GM23338 (cell line): ENCODE data around the gene NLRP14. TPM values are rescaled to one million over a fixed set of nuclear protein-coding genes. Genes with fewer than 3 reads are reported as not detected.

Source experiments
- ATAC-seq: fragments of 200-7000 bp; cut with Tn5 transposase; 3 replicates; pipeline ENCODE4 v1.9.1; 2020
- DNase-seq: peaks from one replicate; pipeline ENCODE4 v3.0.0-alpha.2; 2015; ENCODE audit warnings: low spot score
- H2AFZ ChIP-seq: fragments of 200-600 bp; sonication (generic); 2 replicates; pipeline ENCODE4 v1.8.0; 2016; ENCODE audit warnings: antibody characterized with exemption, mild to moderate bottlenecking, moderate library complexity
- H3F3A ChIP-seq: fragments of 200-600 bp; sonication (generic); replicated peaks from 2 replicates; pipeline ENCODE4 v1.8.0; 2017; ENCODE audit warnings: antibody characterized with exemption, mixed run types, low read depth
- H3K27ac ChIP-seq: fragments of 200-600 bp; sonication (generic); 2 replicates; pipeline ENCODE4 v1.6.1; 2016; ENCODE audit warnings: low read depth
- H3K27me3 ChIP-seq: fragments of 200-600 bp; sonication (generic); 2 replicates; pipeline ENCODE4 v1.8.0; 2016; ENCODE audit warnings: mild to moderate bottlenecking, mixed run types, moderate library complexity; ENCODE audit not compliant: insufficient read depth
- H3K36me3 ChIP-seq: fragments of 200-600 bp; sonication (generic); 2 replicates; pipeline ENCODE4 v1.8.0; 2016; ENCODE audit warnings: mild to moderate bottlenecking; ENCODE audit not compliant: insufficient read depth
- H3K4me1 ChIP-seq: fragments of 200-600 bp; sonication (generic); 2 replicates; pipeline ENCODE4 v1.8.0; 2016; ENCODE audit warnings: mild to moderate bottlenecking, moderate library complexity; ENCODE audit not compliant: insufficient read depth
- H3K4me2 ChIP-seq: fragments of 200-600 bp; sonication (generic); 2 replicates; pipeline ENCODE4 v1.7.1; 2017; ENCODE audit warnings: mixed run types
- H3K4me3 ChIP-seq: fragments of 200-600 bp; sonication (generic); 2 replicates; pipeline ENCODE4 v1.6.1; 2016; ENCODE audit warnings: mixed run types
- H3K79me2 ChIP-seq: fragments of 200-600 bp; sonication (generic); replicated peaks from 2 replicates; pipeline ENCODE4 v1.8.0; 2017; ENCODE audit warnings: mild to moderate bottlenecking; ENCODE audit not compliant: insufficient read depth
- H3K9me2 ChIP-seq: fragments of 200-600 bp; sonication (generic); 2 replicates; pipeline ENCODE4 v1.8.0; 2017; ENCODE audit not compliant: insufficient read depth
- H4K20me1 ChIP-seq: fragments of 200-600 bp; sonication (generic); replicated peaks from 2 replicates; pipeline ENCODE4 v1.8.0; 2017; ENCODE audit warnings: mild to moderate bottlenecking; ENCODE audit not compliant: insufficient read depth
- H3K27ac Mint-ChIP-seq: 2 replicates; pipeline ENCODE4 v1.8.0; 2020; ENCODE audit warnings: inconsistent platforms, mild to moderate bottlenecking, moderate library complexity, mixed read lengths
- H3K27me3 Mint-ChIP-seq: 3 replicates; pipeline ENCODE4 v1.8.0; 2022; ENCODE audit warnings: low read depth, mild to moderate bottlenecking, moderate library complexity, mixed read lengths, inconsistent platforms; ENCODE audit not compliant: insufficient read depth, poor library complexity
- H3K36me3 Mint-ChIP-seq: 3 replicates; pipeline ENCODE4 v1.8.0; 2021; ENCODE audit warnings: low read depth, mild to moderate bottlenecking, inconsistent platforms, moderate library complexity, mixed read lengths
- H3K4me1 Mint-ChIP-seq: 3 replicates; pipeline ENCODE4 v1.8.0; 2020; ENCODE audit warnings: mild to moderate bottlenecking, inconsistent platforms, mixed read lengths
- H3K4me3 Mint-ChIP-seq: 3 replicates; pipeline ENCODE4 v1.8.0; 2021; ENCODE audit warnings: moderate library complexity, mild to moderate bottlenecking, inconsistent platforms, mixed read lengths
- H3K9me3 Mint-ChIP-seq: 3 replicates; pipeline ENCODE4 v1.8.0; 2020; ENCODE audit warnings: moderate library complexity, mild to moderate bottlenecking, inconsistent platforms, mixed read lengths
- CREB1 ChIP-seq: fragments of 250-450 bp; sonication (Bioruptor Pico); IDR thresholded peaks from 2 replicates; pipeline ENCODE4 v1.5.0; 2020; ENCODE audit warnings: low read depth, mild to moderate bottlenecking, moderate library complexity
- CTCF ChIP-seq, 2 experiments: fragments of 200-600 bp in 1 of 2; sonication (generic) in 1 of 2; conservative IDR thresholded peaks; 2 replicates each; pipeline versions ENCODE4 v1.5.1 to v1.6.1; 2016 to 2017; ENCODE audit warnings: antibody characterized with exemption in 2 of 2, low read depth in 2 of 2, mild to moderate bottlenecking in 2 of 2, moderate library complexity in 1 of 2
- ETS1 ChIP-seq: IDR thresholded peaks from 2 replicates; pipeline ENCODE4 v1.6.1; 2016; ENCODE audit warnings: antibody characterized with exemption
- EZH2 ChIP-seq: fragments of 200-600 bp; sonication (generic); IDR thresholded peaks from one replicate; pipeline ENCODE4 v1.8.0; 2017; ENCODE audit warnings: antibody characterized with exemption, mild to moderate bottlenecking, low read depth; ENCODE audit not compliant: unreplicated experiment
- EZH2phosphoT487 ChIP-seq: fragments of 200-600 bp; sonication (generic); IDR thresholded peaks from one replicate; pipeline ENCODE4 v1.8.1; 2018; ENCODE audit warnings: antibody characterized with exemption; ENCODE audit not compliant: unreplicated experiment
- JUNB ChIP-seq: IDR thresholded peaks from one replicate; pipeline ENCODE4 v1.6.1; 2016; ENCODE audit warnings: antibody characterized with exemption; ENCODE audit not compliant: unreplicated experiment
- NANOG ChIP-seq: IDR thresholded peaks from 2 replicates; pipeline ENCODE4 v1.6.1; 2016; ENCODE audit warnings: antibody characterized with exemption, borderline replicate concordance
- POLR2AphosphoS5 ChIP-seq: IDR thresholded peaks from 2 replicates; pipeline ENCODE4 v1.6.1; 2016; ENCODE audit warnings: antibody characterized with exemption, low read depth
- REST ChIP-seq: IDR thresholded peaks from one replicate; pipeline ENCODE4 v1.6.1; 2018; ENCODE audit warnings: antibody characterized with exemption; ENCODE audit not compliant: unreplicated experiment
- STAT1 ChIP-seq: IDR thresholded peaks from one replicate; pipeline ENCODE4 v1.6.1; 2016; ENCODE audit warnings: antibody characterized with exemption; ENCODE audit not compliant: unreplicated experiment
- ZNF114 ChIP-seq: fragments of 250-450 bp; sonication (Bioruptor Pico); IDR thresholded peaks from 2 replicates; pipeline ENCODE4 v1.5.0; 2020; ENCODE audit warnings: mild to moderate bottlenecking, moderate library complexity
- ZNF331 ChIP-seq: fragments of 250-450 bp; sonication (Bioruptor Pico); IDR thresholded peaks from 2 replicates; pipeline ENCODE4 v1.5.0; 2020; ENCODE audit warnings: low read depth, mild to moderate bottlenecking, moderate library complexity
- ZNF462 ChIP-seq: fragments of 250-450 bp; sonication (Bioruptor Pico); IDR thresholded peaks from 2 replicates; pipeline ENCODE4 v1.5.0; 2020; ENCODE audit warnings: mild to moderate bottlenecking, moderate library complexity
- polyA plus RNA-seq: library from polyadenylated mRNA; unstranded; fragments of >200 nt; fragmentation: Nextera tagmentation; extraction: Ambion mirVana; gene quantifications from 2 replicates; pipeline ENCODE4 v1.2.1, GENCODE V29; 2016
- total RNA-seq: library from RNA; depleted of rRNA; stranded (reverse); fragments of >200 nt; shearing (Covaris generic); gene quantifications from 2 replicates; pipeline ENCODE4 v1.2.3, GENCODE V29; 2014

The NLRP14 gene
- total and polyA plus RNA-seq, 2 experiments from 2014 or later = 0.10 TPM; not detected in 1

GRCh38 chr11:6991227-6991626, 29.1 kb upstream of the NLRP14 start:
- Mint-ChIP-seq H3K36me3 (no peaks in the 10 kb centered on the region), H3K27me3 (no peaks in the 10 kb centered on the region), H3K4me3 (no peak overlapping the region), H3K27ac (no peak overlapping the region), H3K9me3 (no peaks in the 10 kb centered on the region), H3K4me1 (no peaks in the 10 kb centered on the region; the same call in 2 of the 3 replicates)
- Histone ChIP-seq H3F3A (no peaks in the 10 kb centered on the region), H3K27me3 (no peaks in the 10 kb centered on the region), H2AFZ (no peak overlapping the region), H3K79me2 (no peaks in the 10 kb centered on the region), H3K27ac (no peak overlapping the region), H3K4me3 (no peak overlapping the region), H3K4me1 (no peaks in the 10 kb centered on the region), H3K9me2 (no peaks in the 10 kb centered on the region), H3K4me2 (no peak overlapping the region), H3K36me3 (no peaks in the 10 kb centered on the region), H4K20me1 (0 out of 2 replicates have a peak, but pooled peaks cover 3% of the 10 kb centered on the region)
- peak; percentile 80 for ATAC-seq
- TF ChIP-seq REST = no peak
- TF ChIP-seq CTCF (conservative IDR thresholded peaks at IDR 0.05; ENCODE audit: low read depth in 2 of 2) = no peak
- no peak for TF ChIP-seq POLR2AphosphoS5
- TF ChIP-seq JUNB = no peak
- no peak for TF ChIP-seq ZNF331 (CRISPR knock-in tag)
- no peak for TF ChIP-seq CREB1
- TF ChIP-seq STAT1 = no peak
- TF ChIP-seq NANOG = no peak
- no peak for TF ChIP-seq EZH2
- TF ChIP-seq ETS1 = no peak
- TF ChIP-seq ZNF114 = no peak
- TF ChIP-seq EZH2phosphoT487 = no peak
- TF ChIP-seq ZNF462 (CRISPR knock-in tag) = no peak
- peak; percentile 17 for DNase-seq
